Measurements from ENCODE around the gene SH2D1A.
"Not testable (repeated sequence)": the region's sequence is repeated elsewhere in the genome, so short reads cannot be mapped to it uniquely, and the experiment has no call there.

SH2D1A gene

DNA sequence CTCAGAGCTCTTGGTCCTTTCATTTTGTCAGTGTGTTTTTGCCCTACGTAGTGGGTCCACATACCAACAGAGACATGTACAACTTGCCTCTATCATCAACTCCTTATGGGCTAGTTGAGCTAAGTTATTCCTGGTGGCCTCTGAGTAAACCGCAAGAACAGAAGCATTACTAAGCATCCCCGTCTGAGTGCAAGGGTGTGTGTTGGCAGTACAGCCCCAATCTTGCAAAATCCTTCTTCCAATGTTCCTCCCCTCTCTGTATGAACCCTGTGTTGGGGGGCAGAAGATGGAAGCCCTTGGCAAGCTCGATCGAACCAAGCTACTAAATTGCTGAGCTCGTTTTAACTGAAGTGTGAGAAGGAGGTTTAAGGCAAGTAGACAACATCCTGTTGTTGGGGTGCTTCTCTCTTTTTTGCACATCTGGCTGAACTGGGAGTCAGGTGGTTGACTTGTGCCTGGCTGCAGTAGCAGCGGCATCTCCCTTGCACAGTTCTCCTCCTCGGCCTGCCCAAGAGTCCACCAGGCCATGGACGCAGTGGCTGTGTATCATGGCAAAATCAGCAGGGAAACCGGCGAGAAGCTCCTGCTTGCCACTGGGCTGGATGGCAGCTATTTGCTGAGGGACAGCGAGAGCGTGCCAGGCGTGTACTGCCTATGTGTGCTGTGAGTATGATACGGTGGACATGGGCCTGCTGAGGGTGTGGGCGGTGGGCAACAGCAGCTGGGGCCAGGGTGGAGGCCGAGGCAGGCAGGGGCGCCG is at the start of gene SH2D1A:
SH2D1A (plus strand) TSS at position 447 of the 760 bp plus-strand sequence; CDS start at position 527, 80 bp downstream.
- H3K36me3 ChIP-seq, result no peaks in the 10 kb centered on the region
- no peak within 1 kb of the TSS for H3K27ac ChIP-seq
- TF ChIP-seq, protein P1, sequence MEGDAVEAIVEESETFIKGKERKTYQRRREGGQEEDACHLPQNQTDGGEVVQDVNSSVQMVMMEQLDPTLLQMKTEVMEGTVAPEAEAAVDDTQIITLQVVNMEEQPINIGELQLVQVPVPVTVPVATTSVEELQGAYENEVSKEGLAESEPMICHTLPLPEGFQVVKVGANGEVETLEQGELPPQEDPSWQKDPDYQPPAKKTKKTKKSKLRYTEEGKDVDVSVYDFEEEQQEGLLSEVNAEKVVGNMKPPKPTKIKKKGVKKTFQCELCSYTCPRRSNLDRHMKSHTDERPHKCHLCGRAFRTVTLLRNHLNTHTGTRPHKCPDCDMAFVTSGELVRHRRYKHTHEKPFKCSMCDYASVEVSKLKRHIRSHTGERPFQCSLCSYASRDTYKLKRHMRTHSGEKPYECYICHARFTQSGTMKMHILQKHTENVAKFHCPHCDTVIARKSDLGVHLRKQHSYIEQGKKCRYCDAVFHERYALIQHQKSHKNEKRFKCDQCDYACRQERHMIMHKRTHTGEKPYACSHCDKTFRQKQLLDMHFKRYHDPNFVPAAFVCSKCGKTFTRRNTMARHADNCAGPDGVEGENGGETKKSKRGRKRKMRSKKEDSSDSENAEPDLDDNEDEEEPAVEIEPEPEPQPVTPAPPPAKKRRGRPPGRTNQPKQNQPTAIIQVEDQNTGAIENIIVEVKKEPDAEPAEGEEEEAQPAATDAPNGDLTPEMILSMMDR (IDR thresholded peaks at IDR 0.05; ENCODE audit: low read depth, low read length), result no peak
- no peaks in the 10 kb centered on the region for H3K9me3 ChIP-seq (ENCODE audit: severe bottlenecking)
- H3K27me3 ChIP-seq (ENCODE audit: insufficient read depth, low read depth, severe bottlenecking), result peaks cover 60% of the 10 kb centered on the region
- DNase-seq, result no peak
- H3K4me3 ChIP-seq (ENCODE audit: low read depth, low read length), result no peak within 1 kb of the TSS

DNA sequence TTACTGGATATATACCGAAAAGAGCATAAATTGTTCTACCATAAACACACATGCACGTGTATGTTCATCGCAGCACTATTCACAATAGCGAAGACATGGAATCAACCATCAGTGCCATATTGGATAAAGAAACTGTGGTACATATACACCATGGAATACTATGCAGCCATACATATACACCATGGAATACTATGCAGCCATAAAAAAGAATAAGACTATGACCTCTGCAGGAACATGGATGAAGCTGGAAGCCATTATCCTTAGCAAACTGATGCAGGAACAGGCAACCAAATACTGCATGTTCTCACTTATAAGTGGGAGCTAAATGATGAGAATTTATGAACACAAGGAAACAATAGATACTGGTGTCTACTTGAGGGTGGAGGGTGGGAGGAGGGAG is 47.0 kb upstream of the SH2D1A start:
- H3K27me3 ChIP-seq (ENCODE audit: insufficient read depth, low read depth, severe bottlenecking), result peaks cover 25% of the 10 kb centered on the region
- not testable (repeated sequence) for DNase-seq; H3K36me3 ChIP-seq; H3K4me3 ChIP-seq (ENCODE audit: low read depth, low read length); H3K9me3 ChIP-seq (ENCODE audit: severe bottlenecking); H3K27ac ChIP-seq

DNA sequence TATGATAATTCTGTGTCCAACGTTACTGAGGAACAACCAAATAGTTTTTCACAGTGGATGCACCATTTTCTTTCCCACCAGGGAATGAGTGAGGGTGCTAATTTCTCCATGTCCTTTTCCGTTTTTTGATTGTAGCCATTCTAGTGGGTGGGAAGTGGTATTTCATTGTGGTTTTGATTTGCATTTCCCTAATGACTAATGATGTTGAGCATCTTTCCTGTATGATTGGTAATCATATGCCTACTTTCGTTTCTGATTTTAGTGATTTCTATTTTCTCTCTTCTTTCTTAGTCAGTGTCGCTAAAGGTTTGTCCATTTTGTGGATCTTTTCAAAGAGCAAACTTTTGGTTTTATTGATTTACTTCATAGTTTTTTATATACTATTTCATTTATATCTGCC is 46.0 kb upstream of the SH2D1A start:
- H3K27me3 ChIP-seq (ENCODE audit: insufficient read depth, low read depth, severe bottlenecking), result peaks cover 30% of the 10 kb centered on the region
- no peaks in the 10 kb centered on the region for H3K9me3 ChIP-seq (ENCODE audit: severe bottlenecking)
- TF ChIP-seq, protein P1 (IDR thresholded peaks at IDR 0.05; ENCODE audit: low read depth, low read length), result no peak
- DNase-seq, result no peak
- H3K27ac ChIP-seq, result no peak overlapping the region
- H3K4me3 ChIP-seq (ENCODE audit: low read depth, low read length), result no peak overlapping the region
- H3K36me3 ChIP-seq, result no peaks in the 10 kb centered on the region

DNA sequence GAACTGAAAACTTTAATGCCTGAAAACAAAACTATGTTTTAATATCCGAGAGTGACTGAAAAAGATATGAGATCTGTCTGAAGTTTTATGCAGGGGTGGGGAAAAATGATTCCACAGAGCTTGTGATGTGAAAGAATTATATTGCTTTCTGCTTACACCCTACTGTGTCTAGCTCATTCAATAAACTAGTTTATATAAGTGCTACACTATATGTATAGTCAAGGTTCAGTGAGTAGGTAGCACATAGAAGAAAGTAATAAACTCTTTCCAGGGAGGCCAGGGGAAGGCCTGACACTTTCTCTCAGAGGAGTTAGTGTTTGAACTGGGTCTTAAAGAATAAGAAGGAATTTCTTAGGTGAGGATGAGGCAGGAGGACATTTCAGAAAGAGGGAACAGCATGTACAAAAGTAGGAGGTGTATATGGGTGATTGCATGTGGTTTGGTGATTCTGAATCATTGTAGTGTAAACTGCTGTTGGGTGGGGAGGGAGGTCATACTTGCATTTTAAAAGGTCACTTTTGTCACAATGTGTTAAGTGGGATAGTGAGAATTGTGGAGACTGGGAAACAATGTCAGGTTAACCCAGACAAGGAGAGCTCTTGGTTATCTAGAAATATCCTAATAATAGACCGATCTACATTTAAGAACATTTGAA is 39.0 kb upstream of the SH2D1A start:
- Histone ChIP-seq H3K9me3 (ENCODE audit: severe bottlenecking) (no peaks in the 10 kb centered on the region), H3K27me3 (ENCODE audit: insufficient read depth, low read depth, severe bottlenecking) (peaks cover 42% of the 10 kb centered on the region), H3K27ac (no peak overlapping the region), H3K4me3 (ENCODE audit: low read depth, low read length) (no peak overlapping the region), H3K36me3 (no peaks in the 10 kb centered on the region)
- no peak for DNase-seq
- TF ChIP-seq, protein P1 (IDR thresholded peaks at IDR 0.05; ENCODE audit: low read depth, low read length), result no peak

DNA sequence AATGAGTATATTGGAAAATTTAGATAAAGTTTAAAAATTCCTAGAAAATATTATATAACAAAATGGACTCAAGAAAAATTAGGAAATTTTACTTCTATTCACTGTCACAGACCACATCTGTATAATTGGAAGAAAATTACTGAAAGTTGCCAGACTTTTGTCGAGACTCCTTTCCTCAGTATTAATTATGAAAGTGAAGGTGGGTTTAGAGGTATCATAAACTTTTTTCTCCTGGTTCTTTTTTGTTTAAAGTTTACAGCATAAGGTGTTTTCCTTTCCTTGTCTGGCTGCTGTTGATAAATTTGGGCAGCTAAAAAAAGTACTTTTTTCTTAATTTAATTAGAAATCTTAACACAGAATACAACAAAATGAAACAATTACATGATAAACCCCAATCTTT is 20.6 kb upstream of the SH2D1A start:
- TF ChIP-seq, protein P1 (IDR thresholded peaks at IDR 0.05; ENCODE audit: low read depth, low read length), result no peak
- Histone ChIP-seq H3K27ac (no peak overlapping the region), H3K36me3 (no peaks in the 10 kb centered on the region), H3K27me3 (ENCODE audit: insufficient read depth, low read depth, severe bottlenecking) (peaks cover 23% of the 10 kb centered on the region), H3K4me3 (ENCODE audit: low read depth, low read length) (no peak overlapping the region), H3K9me3 (ENCODE audit: severe bottlenecking) (no peaks in the 10 kb centered on the region)
- DNase-seq, result no peak

DNA sequence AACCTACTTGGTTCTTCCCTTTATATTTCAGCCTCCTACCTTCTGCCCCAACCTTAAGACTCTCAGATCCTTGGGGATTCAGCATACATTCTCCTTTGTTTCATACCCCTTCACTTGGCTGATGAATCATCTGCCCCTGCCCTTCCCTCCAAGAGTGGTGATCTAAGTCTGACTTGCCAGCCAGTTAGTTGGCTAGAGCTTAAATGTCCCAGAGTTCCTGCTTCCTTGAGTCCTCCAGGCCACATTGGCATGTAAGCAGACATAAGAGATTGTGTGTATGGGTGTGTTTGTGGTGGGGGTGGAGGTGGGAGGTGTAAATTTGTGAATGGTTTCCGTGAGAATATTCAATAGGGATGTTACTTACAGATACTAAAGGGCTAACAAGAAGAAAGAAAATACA is 17.6 kb upstream of the SH2D1A start:
- TF ChIP-seq, protein P1 (IDR thresholded peaks at IDR 0.05; ENCODE audit: low read depth, low read length), result no peak
- H3K9me3 ChIP-seq (ENCODE audit: severe bottlenecking), result no peaks in the 10 kb centered on the region
- no peak overlapping the region for H3K27ac ChIP-seq
- no peak for DNase-seq
- peaks cover 28% of the 10 kb centered on the region for H3K27me3 ChIP-seq (ENCODE audit: insufficient read depth, low read depth, severe bottlenecking)
- no peaks in the 10 kb centered on the region for H3K36me3 ChIP-seq
- H3K4me3 ChIP-seq (ENCODE audit: low read depth, low read length), result no peak overlapping the region
